Activated naive CD8-positive, alpha-beta T cell treated with anti-CD3 and anti-CD28 coated beads, Interleukin-2, amount 50 U/mL, for 16 hours (primary cell): ENCODE measurements around the gene DENND4A.
A peak's percentile ranks its signal among the peaks of the same experiment; 100 is the strongest.
"Not testable (repeated sequence)": the region's sequence is repeated elsewhere in the genome, so short reads cannot be mapped to it uniquely, and the experiment has no call there.

Experiments
- DNase-seq: peaks from one replicate; pipeline ENCODE4 v3.0.0-alpha.2; 2020; ENCODE audit warnings: low read depth, low spot score

The DENND4A gene

GRCh38 chr15:65633752-65634151 is 158.3 kb downstream of the DENND4A start:
- no peak for DNase-seq

- DNase-seq: no peak
These were observed 159.2 kb downstream of the DENND4A start for GRCh38 chr15:65632780-65633375.

GRCh38 chr15:65631503-65631902 is 160.6 kb downstream of the DENND4A start:
- DNase-seq: no peak

GRCh38 chr15:65630760-65631159 is 161.3 kb downstream of the DENND4A start:
- DNase-seq: no peak

GRCh38 chr15:65629548-65629947 is 162.5 kb downstream of the DENND4A start:
- no peak for DNase-seq

GRCh38 chr15:65626856-65627255 is 165.2 kb downstream of the DENND4A start:
- no peak for DNase-seq

- no peak for DNase-seq
These were observed 169.0 kb downstream of the DENND4A start for GRCh38 chr15:65623103-65623502.

GRCh38 chr15:65621638-65622037 is 170.5 kb downstream of the DENND4A start, which contains the start of gene SLC24A1:
SLC24A1 (plus strand) TSS chr15:65621938; CDS start chr15:65624081, 2,143 bp downstream.
- no peak for DNase-seq

GRCh38 chr15:65620833-65621232 is 171.3 kb downstream of the DENND4A start:
- no peak for DNase-seq

- DNase-seq: no peak
These were observed 172.3 kb downstream of the DENND4A start for GRCh38 chr15:65619626-65620290.

- no peak for DNase-seq
These were observed 173.5 kb downstream of the DENND4A start for GRCh38 chr15:65618560-65619109.

GRCh38 chr15:65615887-65616286 is 176.2 kb downstream of the DENND4A start:
- DNase-seq: not testable (repeated sequence)

GRCh38 chr15:65612949-65613744 is 178.9 kb downstream of the DENND4A start:
- DNase-seq: no peak

GRCh38 chr15:65612616-65612946 is 179.5 kb downstream of the DENND4A start:
- no peak for DNase-seq

- no peak for DNase-seq
These were observed 180.0 kb downstream of the DENND4A start for GRCh38 chr15:65611888-65612615.

- DNase-seq: peak; percentile 88
These were observed 181.0 kb downstream of the DENND4A start, which contains the start of gene INTS14 for GRCh38 chr15:65610871-65611718. INTS14 (minus strand) TSS chr15:65611131; CDS start chr15:65607380, 3,751 bp downstream.
